HG02840 (cell line): ENCODE measurements around the gene LMNA.
A peak's percentile ranks its signal among the peaks of the same experiment; 100 is the strongest.
"Not testable (repeated sequence)": the region's sequence is repeated elsewhere in the genome, so short reads cannot be mapped to it uniquely, and the experiment has no call there.

Source experiments
- ATAC-seq: cut with Tn5 transposase; IDR thresholded peaks from one replicate; pipeline ENCODE4 v1.9.1; 2021; ENCODE audit warnings: mild to moderate bottlenecking, moderate library complexity, moderate number of reproducible peaks; ENCODE audit not compliant: unreplicated experiment, low FRiP score

LMNA gene

DNA sequence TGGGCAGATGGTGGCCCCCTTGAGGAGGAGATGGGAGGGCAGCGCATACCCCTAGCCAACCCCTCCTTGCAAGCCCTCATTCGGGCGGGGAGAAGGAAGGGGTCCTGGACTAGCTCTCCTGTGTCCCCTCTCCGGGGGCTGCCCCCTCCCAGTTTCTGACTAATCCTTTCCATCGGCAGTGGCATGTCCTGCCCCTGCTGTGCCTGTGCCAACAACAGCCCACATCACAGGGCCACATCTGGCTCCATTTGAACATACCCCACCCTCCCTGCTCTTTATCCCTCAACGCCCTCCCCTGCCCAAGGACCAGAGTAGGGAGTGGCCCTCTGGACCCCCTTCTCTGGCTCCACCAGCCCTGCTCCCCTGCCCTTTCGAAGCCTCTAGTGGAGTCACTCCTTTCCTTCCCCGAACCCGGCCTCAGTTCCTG, 11.0 kb upstream of the LMNA start:
- ATAC-seq: no peak

DNA sequence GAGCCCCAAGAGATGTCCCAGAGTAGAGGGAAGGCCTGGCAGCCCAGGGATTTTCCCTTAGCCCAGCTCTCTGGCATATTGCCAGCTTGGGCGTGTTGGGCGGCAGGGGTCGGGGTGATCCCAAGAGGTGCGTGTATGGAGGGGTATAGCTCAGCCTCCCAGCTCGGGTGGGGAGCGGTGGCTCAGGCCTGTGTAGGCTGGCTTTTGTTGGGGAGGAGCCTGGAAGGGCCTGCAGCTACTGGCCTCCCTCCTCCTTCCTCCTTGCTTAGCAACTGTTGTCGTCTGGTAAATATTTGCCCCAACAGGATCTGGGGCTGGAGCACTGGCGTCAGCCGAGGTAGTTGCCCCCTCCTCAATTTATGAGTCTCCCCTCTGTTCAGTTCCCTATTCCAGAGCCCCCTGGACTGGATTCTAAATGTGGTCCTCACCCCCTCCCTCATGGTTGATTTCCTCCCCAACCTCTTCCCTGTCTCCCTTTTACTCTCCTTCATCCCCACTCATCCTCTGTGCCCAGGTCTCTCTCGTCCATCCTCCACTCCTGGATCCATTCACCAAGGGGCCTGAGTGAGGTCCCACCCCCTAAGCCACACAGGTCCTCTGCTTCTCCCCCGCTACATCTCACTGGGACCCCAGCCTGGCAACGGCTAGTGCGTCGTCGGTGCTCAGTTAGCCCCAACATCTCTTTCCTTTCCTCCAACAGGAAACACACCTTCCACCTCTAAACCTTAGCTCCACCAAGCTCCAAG, 10.3 kb upstream of the LMNA start:
- no peak for ATAC-seq

DNA sequence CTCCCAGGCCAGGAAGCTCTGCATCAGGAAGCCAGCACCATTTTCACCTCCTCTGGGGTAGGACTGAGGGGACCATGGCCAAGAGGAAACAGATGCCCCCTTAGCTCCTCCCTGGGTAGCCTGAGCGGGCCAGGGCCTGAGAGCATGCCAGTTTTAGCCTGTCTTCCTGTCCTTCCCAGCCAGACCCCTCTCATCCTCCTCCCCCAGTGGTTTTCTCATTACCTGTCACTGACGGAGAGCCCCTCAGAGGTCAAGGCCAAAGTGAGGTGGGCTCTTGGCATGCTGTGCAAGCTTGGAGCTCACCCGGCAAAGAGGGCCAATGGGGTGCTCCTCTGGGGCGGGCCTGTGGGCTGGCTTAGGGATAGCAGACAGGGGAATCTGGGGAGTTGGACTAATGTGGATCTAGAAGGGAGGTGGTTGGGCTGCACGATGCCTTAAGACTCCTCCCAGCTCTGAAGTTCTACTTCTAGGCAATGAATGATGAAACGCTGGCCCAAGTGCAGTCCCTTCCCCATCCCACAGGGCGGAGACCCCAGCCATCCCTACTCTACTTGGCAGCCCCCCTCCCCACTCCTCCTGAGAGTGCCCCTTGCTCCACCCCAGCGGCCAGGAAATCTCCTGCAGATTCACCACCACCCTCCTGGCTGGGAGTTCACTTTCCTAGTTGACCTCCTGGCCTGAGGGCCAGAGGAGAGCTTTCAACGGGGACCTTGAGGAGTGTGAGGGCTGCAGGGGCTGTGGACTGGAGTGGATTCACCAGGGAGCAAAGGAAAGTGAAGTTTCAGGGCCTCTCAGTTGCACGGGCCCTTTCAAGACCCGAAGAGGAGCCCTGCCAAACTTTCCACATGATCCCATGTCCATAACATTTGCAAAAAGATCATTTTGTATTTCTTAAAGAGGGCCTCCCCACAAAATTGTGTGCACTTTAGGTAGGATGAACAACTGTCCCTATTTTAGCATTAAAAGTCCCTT, 9.4 kb upstream of the LMNA start:
- no peak for ATAC-seq

DNA sequence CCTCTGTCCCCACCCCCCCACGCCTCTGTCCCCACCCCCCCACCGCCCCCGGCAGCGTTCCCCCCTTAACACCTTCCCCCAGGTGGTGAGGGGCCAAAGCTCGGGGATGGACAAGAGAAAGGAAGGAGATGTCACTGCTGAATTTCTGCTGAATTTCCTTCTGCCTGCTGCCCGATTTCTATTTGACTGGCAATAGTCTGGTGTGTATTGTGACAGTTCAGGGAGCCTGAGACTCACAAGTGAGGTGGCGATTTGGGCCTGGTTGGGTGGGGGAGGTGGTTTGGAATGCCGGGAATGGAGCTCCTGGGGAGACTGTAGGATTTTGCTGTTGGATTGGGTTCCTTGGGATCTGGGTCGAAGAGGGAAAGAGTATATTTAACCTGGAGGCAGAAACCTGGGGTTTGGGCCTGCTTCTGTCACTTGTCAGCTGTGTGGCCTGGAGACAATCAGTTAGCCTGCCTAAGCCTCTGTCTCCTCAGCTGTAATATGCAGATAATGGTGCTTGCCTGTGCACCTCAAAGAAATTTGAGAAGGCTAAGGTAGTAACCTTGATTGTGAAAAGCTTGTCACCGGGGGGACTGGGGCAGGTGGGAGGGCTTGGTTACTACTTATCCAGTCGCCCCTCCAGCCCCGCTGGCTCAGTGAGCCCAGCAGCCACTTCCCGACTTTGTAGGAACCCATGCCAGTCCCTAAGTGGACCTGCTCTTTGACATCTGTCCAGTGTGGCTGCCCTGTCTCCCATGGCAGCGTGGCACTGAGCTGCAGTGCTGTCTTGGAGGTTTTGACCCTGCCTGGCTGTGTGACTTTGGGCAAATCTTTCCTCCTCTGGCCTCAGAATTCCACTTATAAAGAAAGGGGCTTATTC, 7.7 kb upstream of the LMNA start:
- ATAC-seq: no peak

DNA sequence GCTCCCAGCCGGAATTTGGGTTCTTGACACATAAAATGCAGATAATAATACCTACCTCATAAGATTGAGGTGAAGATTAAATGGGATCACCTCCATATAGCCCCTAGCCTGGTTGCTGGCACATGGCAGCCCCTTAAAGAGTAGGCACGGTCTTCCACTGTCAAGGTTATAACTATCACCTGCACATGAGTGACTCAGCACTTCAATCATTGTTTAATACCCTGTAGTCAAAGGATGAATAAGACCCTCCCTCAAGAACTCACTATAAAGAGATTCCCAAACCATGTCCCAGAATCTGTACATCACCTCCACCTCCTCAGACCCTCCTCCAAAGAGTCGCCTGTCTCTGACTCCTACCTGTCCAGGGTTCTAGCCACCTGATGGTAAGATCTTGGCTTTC, 6.5 kb upstream of the LMNA start:
- ATAC-seq: no peak

DNA sequence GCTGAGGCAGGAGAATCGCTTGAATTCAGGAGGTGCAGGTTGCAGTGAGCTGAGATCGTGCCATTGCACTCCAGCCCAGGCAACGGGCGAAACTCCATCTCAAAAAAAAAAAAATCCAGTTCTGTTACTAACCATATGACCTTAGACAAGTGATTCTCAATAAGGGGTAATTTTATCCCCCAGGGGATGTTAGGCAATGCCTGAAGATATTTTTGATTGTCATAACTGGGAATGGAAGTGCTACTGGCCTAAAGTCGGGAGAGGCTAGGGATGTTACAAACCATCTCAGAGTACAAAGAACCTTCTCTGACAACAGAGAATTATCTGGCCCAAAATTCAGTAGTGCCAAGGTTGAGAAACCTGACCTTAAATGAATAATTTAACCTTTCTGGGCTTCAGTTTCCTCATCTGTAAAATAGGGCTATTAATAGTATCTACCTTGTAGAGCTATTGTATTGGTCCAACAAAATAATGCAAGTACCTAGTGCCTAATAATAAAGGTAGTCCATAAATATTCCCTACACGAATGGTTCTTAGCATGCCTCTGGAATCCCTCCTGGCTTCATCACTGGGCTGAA, 5.8 kb upstream of the LMNA start:
- no peak for ATAC-seq

DNA sequence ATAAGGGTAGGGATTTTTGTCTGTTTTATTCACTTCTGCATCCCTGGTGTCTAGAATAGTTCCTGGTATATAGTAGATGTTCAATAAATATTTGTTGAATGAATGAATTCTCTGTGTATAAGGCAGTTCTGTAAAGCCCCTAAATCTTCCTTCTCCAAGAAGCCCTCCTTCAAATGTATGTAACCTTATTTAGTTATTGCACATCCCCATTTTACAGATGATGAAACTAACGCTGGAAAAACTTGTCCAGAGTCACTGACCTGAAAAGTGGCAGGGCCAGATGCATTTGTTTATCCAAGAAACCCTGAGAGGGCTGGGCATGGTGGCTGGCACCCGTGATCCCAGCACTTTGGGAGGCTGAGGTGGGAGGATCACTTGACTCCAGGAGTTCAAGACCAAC, 4.3 kb upstream of the LMNA start:
- no peak for ATAC-seq

DNA sequence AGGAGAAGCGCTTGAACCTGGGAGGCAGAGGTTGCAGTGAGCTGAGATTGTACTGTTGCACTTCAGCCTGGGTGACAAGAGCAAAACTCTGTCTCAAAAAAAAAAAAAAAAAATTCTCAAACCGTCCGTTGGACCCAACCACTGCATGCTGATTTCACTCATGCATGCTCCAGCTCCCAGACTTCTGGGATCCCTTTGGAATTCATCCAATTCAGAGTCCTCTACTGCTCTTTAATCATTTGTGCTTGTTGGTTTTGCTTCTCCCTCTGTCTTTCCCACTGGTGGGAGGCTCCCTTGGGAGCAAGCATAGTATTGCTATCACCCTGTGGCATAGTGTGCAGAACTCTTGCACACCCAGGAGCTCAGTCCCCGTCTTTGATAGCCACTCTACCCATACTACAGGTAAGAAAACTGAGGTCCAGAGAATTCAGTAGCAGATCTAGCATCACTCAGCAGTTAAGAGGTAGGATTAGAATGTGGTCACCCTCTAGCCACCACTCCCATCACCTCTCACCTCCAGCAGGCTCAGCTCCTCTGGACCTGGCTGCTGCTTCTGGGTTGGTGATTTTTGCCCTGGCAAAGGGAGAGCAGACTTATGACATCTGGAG, 3.1 kb upstream of the LMNA start:
- no peak for ATAC-seq

DNA sequence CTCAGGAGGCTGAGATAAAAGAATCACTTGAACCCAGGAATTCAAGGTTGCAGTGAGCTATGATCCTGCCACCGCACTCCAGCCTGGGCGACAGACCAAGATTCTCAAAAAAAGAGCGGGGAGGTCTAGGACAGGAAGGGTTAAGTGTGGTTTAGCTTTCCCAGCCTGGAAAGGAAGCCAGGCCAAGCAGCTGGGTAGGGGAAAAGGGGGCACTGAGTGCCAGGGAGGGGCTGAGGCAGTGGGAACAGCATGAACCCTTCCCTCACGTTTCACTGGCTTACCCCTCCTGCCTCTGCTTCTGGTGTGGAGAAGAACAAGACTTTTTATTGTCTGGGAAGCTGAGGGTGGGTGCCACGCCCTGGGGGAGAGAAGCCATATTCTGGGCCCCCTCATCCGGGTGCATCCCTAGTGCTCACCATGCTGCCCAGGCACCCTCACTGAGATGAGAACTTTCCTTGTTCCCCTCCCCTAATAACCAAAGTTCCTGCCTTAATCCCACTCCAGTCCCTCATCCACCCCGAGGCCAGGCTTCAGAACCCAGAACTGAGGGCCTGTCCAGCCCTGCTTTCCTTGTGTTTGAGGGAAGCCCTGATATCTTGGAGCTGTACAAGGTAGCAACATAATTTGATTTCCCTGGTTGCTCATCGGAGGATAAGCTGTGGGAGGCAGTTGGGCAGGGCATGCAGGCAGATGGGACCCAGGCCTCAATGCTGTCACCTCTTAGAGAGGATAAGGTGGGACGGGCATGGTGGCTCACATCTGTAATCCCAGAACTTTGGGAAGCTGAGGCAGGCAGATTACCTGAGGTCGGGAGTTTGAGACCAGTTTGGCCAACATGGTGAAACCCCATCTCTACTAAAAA, 2.0 kb upstream of the LMNA start:
- ATAC-seq: no peak

DNA sequence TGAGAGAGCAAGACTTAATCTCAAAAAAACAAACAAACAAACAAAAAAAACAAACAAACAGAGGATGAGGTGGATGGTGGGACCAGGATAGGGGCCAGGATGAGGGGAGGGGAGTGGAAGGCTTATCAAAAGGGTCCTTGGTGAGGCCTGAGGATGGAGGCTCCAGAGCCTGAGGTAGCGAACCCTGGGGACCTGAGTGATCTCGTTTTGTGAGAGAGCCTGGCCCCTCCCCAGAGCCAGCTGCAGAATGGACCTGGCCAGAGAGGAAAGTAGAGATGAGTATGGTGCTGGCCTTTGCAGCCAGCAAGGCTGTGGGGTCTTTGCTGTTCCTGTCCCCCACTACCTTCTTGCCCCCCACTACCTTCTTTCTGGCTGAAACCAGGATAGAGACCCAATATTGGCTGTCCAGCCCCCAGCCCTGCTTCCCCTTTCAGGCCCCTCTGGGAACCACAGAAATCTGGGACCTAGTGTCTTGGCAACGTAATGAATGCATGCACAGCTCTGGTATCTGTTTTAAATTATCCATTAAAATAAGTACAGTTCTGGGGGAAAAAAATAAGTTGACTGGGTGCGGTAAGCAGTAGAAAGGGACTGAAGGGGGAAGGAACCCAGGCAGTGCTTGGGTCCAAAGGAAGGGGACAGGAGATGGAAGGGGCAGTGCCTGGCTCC, 1.1 kb upstream of the LMNA start:
- ATAC-seq: no peak

DNA sequence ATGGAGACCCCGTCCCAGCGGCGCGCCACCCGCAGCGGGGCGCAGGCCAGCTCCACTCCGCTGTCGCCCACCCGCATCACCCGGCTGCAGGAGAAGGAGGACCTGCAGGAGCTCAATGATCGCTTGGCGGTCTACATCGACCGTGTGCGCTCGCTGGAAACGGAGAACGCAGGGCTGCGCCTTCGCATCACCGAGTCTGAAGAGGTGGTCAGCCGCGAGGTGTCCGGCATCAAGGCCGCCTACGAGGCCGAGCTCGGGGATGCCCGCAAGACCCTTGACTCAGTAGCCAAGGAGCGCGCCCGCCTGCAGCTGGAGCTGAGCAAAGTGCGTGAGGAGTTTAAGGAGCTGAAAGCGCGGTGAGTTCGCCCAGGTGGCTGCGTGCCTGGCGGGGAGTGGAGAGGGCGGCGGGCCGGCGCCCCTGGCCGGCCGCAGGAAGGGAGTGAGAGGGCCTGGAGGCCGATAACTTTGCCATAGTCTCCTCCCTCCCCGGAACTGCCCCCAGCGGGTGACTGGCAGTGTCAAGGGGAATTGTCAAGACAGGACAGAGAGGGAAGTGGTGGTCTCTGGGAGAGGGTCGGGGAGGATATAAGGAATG, 505 bp downstream of the LMNA start:
- peak; percentile 12 for ATAC-seq

DNA sequence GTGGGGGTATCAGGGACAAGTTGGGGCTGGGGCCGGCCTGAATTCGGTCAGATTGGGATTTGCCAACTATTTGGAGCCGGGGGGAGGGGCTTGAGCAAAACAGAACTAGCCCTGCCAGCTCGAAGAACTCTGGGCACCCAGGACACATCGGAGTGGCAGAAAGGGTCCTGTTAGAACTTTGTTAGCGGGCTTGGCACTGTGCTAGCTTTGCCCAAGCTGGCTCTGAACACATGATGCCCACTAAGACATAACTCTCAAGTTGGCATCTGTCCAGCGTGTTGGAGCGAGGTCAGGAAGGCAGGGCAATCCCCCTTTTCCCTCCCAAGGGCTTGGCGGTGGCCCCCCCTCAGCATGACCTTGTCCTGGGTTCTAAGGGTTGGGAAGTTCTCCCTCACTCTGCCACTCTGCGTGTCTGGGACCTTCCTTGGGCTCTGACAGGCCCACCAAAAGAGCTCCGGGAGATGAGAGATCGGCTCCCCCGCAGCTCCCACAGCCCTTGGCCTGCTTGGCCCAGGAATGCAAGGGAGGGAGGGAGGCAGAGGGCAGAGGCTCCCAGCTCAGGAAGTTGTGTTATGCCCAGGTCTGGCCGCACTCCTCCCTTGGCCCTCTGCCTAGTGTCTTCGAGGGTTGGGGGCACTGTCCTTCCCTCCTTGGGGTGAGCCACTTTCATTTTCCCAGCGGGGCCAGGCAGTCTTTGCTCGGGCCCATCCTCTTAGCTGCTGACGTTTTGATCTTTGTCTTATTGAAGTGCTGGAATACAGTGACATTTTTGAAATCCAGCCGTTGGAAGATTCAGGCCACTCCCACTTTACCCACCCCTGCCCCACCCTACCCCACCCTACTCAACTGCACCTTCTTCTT, 1.2 kb downstream of the LMNA start:
- ATAC-seq: no peak

DNA sequence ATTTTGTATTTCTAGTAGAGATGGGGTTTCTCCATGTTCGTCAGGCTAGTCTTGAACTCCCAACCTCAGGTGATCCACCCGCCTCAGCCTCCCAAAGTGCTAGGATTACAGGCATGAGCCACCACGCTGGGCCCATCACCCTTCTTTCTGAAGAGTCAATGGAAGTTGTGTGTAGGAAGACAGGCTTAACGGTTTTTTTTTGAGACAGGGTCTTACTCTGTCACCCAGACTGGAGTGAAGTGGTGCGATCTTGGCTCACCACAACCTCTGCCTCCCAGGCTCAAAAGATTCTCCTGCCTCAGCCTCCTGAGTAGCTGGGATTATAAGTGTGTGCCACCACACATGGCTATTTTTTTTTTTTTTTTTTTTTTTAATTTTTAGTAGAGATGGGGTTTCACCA, 2.2 kb downstream of the LMNA start:
- not testable (repeated sequence) for ATAC-seq

DNA sequence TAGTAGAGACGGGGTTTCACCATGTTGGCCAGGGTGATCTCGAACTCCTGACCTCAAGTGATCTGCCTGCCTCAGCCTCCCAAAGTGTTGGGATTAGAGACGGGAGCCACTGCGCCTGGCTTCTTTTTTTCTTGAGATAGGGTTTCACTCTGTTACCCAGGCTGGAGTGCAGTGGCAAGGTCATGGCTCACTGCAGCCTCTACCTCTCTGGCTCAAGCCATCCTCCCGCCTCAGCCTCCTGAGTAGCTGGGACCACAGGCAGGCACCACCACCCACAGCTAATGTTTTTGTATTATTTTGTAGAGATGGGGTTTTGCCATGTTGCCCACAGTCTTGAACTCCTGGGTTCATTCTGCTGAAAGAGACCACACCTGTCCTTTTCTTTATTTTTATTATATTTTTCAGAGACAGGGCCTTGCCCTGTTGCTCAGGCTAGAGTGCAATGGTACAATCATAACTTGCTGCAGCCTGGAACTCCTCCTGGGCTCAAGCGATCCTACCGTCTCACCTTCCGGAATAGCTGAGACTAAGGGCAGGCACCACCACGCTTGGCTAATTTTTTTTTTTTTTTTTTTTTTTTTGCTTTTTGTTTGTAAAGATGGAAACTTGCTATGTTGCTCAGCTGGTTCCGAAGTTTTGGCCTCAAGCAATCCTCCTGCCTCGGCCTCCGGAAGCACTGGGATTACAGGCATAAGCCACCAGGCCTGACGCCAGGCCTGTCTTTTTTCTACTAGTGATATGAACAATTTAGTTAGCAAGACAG, 3.1 kb downstream of the LMNA start:
- ATAC-seq: no peak

DNA sequence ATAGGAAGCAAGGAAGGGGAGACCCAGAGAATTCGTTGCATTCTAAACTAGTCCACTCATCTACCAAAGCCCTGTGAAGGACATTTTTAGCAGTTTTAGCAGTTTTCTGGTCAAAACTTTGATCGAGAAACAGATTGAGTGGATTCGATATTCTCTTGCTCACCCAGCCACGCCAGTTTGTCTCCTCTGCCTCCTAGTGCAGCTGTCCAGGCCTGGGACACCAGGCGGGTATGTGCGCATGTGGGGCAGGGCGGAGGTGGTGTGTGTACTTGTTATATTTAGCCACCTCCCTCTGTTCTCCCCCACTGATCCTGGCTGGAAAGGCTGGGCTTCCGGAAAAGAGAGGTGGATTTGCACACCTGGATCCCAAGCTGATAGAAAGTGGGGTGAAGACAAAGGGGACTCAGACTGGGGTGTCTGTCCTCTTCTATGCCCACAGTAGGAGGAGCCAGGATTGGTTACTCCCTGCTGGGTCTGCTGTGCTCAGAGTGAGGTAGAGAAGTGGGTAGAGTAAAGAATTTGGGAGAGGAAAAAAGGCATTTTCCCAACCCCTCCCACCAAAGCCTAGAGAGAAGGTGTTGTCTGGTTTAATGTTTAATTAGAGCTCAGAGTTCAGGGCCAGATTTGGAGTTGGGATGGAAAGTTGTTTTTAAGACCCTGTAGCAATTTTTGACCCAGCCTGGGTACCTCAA, 3.8 kb downstream of the LMNA start:
- no peak for ATAC-seq
